ENCODE data around the gene SEMA4D. TPM values are rescaled to one million over a fixed set of nuclear protein-coding genes. Genes with fewer than 3 reads are reported as not detected.

SEMA4D gene
- total RNA-seq, 1 experiment from 2014 or later = 48.4 TPM

DNA sequence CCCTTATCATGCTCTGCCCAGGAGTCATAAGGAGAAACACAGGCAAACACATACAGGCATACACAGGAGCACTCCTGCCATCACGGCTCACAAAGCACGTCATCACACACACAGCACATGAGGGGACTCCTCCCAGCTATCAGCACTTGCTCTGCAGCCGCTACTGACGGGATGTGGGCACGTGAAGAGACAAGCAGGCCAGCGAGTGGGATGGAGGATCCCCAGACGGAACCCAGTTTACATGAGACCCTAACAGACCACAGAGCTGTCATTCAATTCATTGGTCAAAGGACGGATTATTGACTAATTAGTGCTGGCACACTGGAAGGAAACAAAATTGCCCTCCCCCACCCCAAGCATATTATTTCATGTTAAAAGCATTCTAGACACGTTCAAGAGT, 53.6 kb downstream of the SEMA4D start:
- BruUV-seq (replicated peaks) = no TSS peak

GRCh38 chr9:89442981-89443814, 54.7 kb downstream of the SEMA4D start:
- Histone ChIP-seq H3K4me1 (replicated peaks; ENCODE audit: insufficient read depth) (no peaks in the 10 kb centered on the region), H3K27ac (no peak overlapping the region), H3K36me3 (ENCODE audit: low read depth) (no peaks in the 10 kb centered on the region), H3K79me2 (ENCODE audit: low read depth) (no peaks in the 10 kb centered on the region), H3K4me2 (no peak overlapping the region), H2AFZ (no peak overlapping the region), H3K27me3 (ENCODE audit: insufficient read depth, low read depth) (no peaks in the 10 kb centered on the region), H3F3A (ENCODE audit: insufficient read depth, low read depth) (no peaks in the 10 kb centered on the region), H3K9me3 (ENCODE audit: insufficient read depth, low read depth) (no peaks in the 10 kb centered on the region), H3K4me3 (no peak overlapping the region), H4K20me1 (ENCODE audit: insufficient read depth) (no peaks in the 10 kb centered on the region), H3K9me2 (ENCODE audit: insufficient read depth) (no peaks in the 10 kb centered on the region)
- TF ChIP-seq CTCF (conservative IDR thresholded peaks at IDR 0.05) = no peak
- TF ChIP-seq EZH2 (IDR thresholded peaks at IDR 0.05; ENCODE audit: low read depth) = no peak
- intact Hi-C loops (cut with micrococcal nuclease; ENCODE audit: unreplicated experiment) = no loop called here
- ChIA-PET POLR2A (ENCODE audit: unreplicated experiment) (no interaction called here), CTCF (interaction anchor here (0.6 to 1.0 kb wide), 2 partner anchors 8 to 106 kb away, joined by 3 read pairs; no protein-coding TSS in a partner anchor)
- peak in 1 of 2 experiments; percentile 59 for DNase-seq
- BruUV-seq (replicated peaks) = no TSS peak

More for the DNA sequence above, 53.6 kb downstream of the SEMA4D start:
- no peaks in the 10 kb centered on the region for H3K79me2 ChIP-seq (ENCODE audit: low read depth)
- no peaks in the 10 kb centered on the region for H3K9me3 ChIP-seq (ENCODE audit: insufficient read depth, low read depth)
- H3K36me3 ChIP-seq (ENCODE audit: low read depth) = no peaks in the 10 kb centered on the region
- H3K4me3 ChIP-seq = no peak overlapping the region
- H3K9me2 ChIP-seq (ENCODE audit: insufficient read depth) = no peaks in the 10 kb centered on the region
- no peak overlapping the region for H3K27ac ChIP-seq
- ChIA-PET POLR2A (ENCODE audit: unreplicated experiment) (no interaction called here), CTCF (no interaction called here)
- intact Hi-C loops (cut with micrococcal nuclease; ENCODE audit: unreplicated experiment) = no loop called here
- H3F3A ChIP-seq (ENCODE audit: insufficient read depth, low read depth) = no peaks in the 10 kb centered on the region
- H3K4me1 ChIP-seq (replicated peaks; ENCODE audit: insufficient read depth) = no peaks in the 10 kb centered on the region
- no peak overlapping the region for H2AFZ ChIP-seq
- TF ChIP-seq EZH2 (IDR thresholded peaks at IDR 0.05; ENCODE audit: low read depth) (no peak), CTCF (conservative IDR thresholded peaks at IDR 0.05) (no peak)
- no peaks in the 10 kb centered on the region for H3K27me3 ChIP-seq (ENCODE audit: insufficient read depth, low read depth)
- no peaks in the 10 kb centered on the region for H4K20me1 ChIP-seq (ENCODE audit: insufficient read depth)
- no peak overlapping the region for H3K4me2 ChIP-seq
- DNase-seq = no peak

GRCh38 chr9:89442501-89442978, 55.4 kb downstream of the SEMA4D start:
- Histone ChIP-seq H3K4me1 (replicated peaks; ENCODE audit: insufficient read depth) (no peaks in the 10 kb centered on the region), H3K36me3 (ENCODE audit: low read depth) (no peaks in the 10 kb centered on the region), H3K27ac (no peak overlapping the region), H2AFZ (no peak overlapping the region), H3K9me3 (ENCODE audit: insufficient read depth, low read depth) (no peaks in the 10 kb centered on the region), H4K20me1 (ENCODE audit: insufficient read depth) (no peaks in the 10 kb centered on the region), H3K79me2 (ENCODE audit: low read depth) (no peaks in the 10 kb centered on the region), H3K9me2 (ENCODE audit: insufficient read depth) (no peaks in the 10 kb centered on the region), H3F3A (ENCODE audit: insufficient read depth, low read depth) (no peaks in the 10 kb centered on the region), H3K4me2 (no peak overlapping the region), H3K4me3 (no peak overlapping the region), H3K27me3 (ENCODE audit: insufficient read depth, low read depth) (no peaks in the 10 kb centered on the region)
- intact Hi-C loops (cut with micrococcal nuclease; ENCODE audit: unreplicated experiment) = no loop called here
- no TSS peak for BruUV-seq (replicated peaks)
- DNase-seq = no peak
- ChIA-PET POLR2A (ENCODE audit: unreplicated experiment) (no interaction called here), CTCF (interaction anchor here (1.0 kb wide), 1 partner anchor 107 kb away, joined by 3 read pairs; no protein-coding TSS in a partner anchor)
- TF ChIP-seq CTCF (conservative IDR thresholded peaks at IDR 0.05) = no peak
- no peak for TF ChIP-seq EZH2 (IDR thresholded peaks at IDR 0.05; ENCODE audit: low read depth)

Data from PC-9 (cell line).